SH-SY5Y (cell line): ENCODE measurements around the gene MAPK9.

Source experiments
- GATA2 ChIP-seq: IDR thresholded peaks from 2 replicates; pipeline ENCODE4 v1.6.1; 2011; ENCODE audit warnings: mild to moderate bottlenecking, low read depth, low read length
- GATA3 ChIP-seq: IDR thresholded peaks from 2 replicates; pipeline ENCODE4 v1.6.1; 2011; ENCODE audit warnings: low read depth, mild to moderate bottlenecking, low read length, moderate library complexity

Gene MAPK9

GRCh38 chr5:180313677-180314505 is 22.0 kb upstream of the MAPK9 start:
- TF ChIP-seq GATA3 (no peak), GATA2 (no peak)

- TF ChIP-seq GATA2 (no peak), GATA3 (no peak)
These were observed 19.3 kb upstream of the MAPK9 start for GRCh38 chr5:180311216-180311615.

GRCh38 chr5:180306796-180307195 is 14.9 kb upstream of the MAPK9 start:
- no peak for TF ChIP-seq GATA3
- TF ChIP-seq GATA2, result no peak

- TF ChIP-seq GATA2, result no peak
- no peak for TF ChIP-seq GATA3
These were observed 13.6 kb upstream of the MAPK9 start for GRCh38 chr5:180305481-180305880.

- TF ChIP-seq GATA3 (no peak), GATA2 (0 out of 2 replicates have a peak, but pooled peaks have one; percentile 10)
These were observed 12.8 kb upstream of the MAPK9 start for GRCh38 chr5:180304431-180305375.

GRCh38 chr5:180304016-180304292 is 12.1 kb upstream of the MAPK9 start:
- TF ChIP-seq GATA2 (no peak), GATA3 (no peak)

- TF ChIP-seq GATA2 (no peak), GATA3 (no peak)
These were observed 11.5 kb upstream of the MAPK9 start for GRCh38 chr5:180303226-180304015.

- no peak for TF ChIP-seq GATA2
- TF ChIP-seq GATA3, result no peak
These were observed 10.4 kb upstream of the MAPK9 start for GRCh38 chr5:180302256-180302655.

- TF ChIP-seq GATA3 (no peak), GATA2 (no peak)
These were observed 9.4 kb upstream of the MAPK9 start for GRCh38 chr5:180301253-180301652.

GRCh38 chr5:180299526-180299925 is 7.6 kb upstream of the MAPK9 start:
- TF ChIP-seq GATA3, result no peak
- TF ChIP-seq GATA2, result no peak

- TF ChIP-seq GATA3, result no peak
- TF ChIP-seq GATA2, result no peak
These were observed 5.9 kb upstream of the MAPK9 start for GRCh38 chr5:180297587-180298282.

- no peak for TF ChIP-seq GATA3
- no peak for TF ChIP-seq GATA2
These were observed 4.9 kb upstream of the MAPK9 start for GRCh38 chr5:180296771-180297170.

GRCh38 chr5:180294913-180295555 is 3.2 kb upstream of the MAPK9 start:
- no peak for TF ChIP-seq GATA2
- no peak for TF ChIP-seq GATA3

GRCh38 chr5:180294411-180294810 is 2.5 kb upstream of the MAPK9 start:
- TF ChIP-seq GATA2 (no peak), GATA3 (no peak)
